ENCODE results near the gene PER1. TPM values are rescaled to one million over a fixed set of nuclear protein-coding genes. Genes with fewer than 3 reads are reported as not detected.
A peak's percentile ranks its signal among the peaks of the same experiment; 100 is the strongest.

Gene PER1
- total RNA-seq, 1 donor from 2014 or later = 64.6 TPM

- Mint-ChIP-seq H3K9me3 (ENCODE audit: unreplicated experiment) (peaks cover 9% of the 10 kb centered on the region), H3K4me3 (ENCODE audit: unreplicated experiment) (no peak within 1 kb of the TSS), H3K27me3 (ENCODE audit: unreplicated experiment) (peaks cover 11% of the 10 kb centered on the region), H3K4me1 (ENCODE audit: low read depth, unreplicated experiment) (peaks cover 6% of the 10 kb centered on the region), H3K36me3 (ENCODE audit: unreplicated experiment) (no peaks in the 10 kb centered on the region), H3K27ac (ENCODE audit: unreplicated experiment) (peak within 1 kb of the TSS; percentile 89)
- TF ChIP-seq, protein P1, sequence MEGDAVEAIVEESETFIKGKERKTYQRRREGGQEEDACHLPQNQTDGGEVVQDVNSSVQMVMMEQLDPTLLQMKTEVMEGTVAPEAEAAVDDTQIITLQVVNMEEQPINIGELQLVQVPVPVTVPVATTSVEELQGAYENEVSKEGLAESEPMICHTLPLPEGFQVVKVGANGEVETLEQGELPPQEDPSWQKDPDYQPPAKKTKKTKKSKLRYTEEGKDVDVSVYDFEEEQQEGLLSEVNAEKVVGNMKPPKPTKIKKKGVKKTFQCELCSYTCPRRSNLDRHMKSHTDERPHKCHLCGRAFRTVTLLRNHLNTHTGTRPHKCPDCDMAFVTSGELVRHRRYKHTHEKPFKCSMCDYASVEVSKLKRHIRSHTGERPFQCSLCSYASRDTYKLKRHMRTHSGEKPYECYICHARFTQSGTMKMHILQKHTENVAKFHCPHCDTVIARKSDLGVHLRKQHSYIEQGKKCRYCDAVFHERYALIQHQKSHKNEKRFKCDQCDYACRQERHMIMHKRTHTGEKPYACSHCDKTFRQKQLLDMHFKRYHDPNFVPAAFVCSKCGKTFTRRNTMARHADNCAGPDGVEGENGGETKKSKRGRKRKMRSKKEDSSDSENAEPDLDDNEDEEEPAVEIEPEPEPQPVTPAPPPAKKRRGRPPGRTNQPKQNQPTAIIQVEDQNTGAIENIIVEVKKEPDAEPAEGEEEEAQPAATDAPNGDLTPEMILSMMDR (IDR thresholded peaks at IDR 0.05; ENCODE audit: partially characterized antibody, unreplicated experiment) = no peak
- peak; percentile 92 for DNase-seq
These were observed 37.7 kb upstream of the PER1 start, which contains the start of gene BORCS6 for GRCh38 chr17:8189711-8190477. TSS of gene BORCS6 (minus strand) at chr17:8190180. CDS start at chr17:8190140, 40 bp downstream.

GRCh38 chr17:8189041-8189710 is 37.0 kb upstream of the PER1 start:
- Mint-ChIP-seq H3K36me3 (ENCODE audit: unreplicated experiment) (no peaks in the 10 kb centered on the region), H3K4me3 (ENCODE audit: unreplicated experiment) (no peak overlapping the region), H3K27me3 (ENCODE audit: unreplicated experiment) (peaks cover 11% of the 10 kb centered on the region), H3K9me3 (ENCODE audit: unreplicated experiment) (peaks cover 9% of the 10 kb centered on the region), H3K27ac (ENCODE audit: unreplicated experiment) (no peak overlapping the region), H3K4me1 (ENCODE audit: low read depth, unreplicated experiment) (peaks cover 6% of the 10 kb centered on the region)
- no peak for DNase-seq
- TF ChIP-seq, protein P1 (IDR thresholded peaks at IDR 0.05; ENCODE audit: partially characterized antibody, unreplicated experiment) = no peak

DNA sequence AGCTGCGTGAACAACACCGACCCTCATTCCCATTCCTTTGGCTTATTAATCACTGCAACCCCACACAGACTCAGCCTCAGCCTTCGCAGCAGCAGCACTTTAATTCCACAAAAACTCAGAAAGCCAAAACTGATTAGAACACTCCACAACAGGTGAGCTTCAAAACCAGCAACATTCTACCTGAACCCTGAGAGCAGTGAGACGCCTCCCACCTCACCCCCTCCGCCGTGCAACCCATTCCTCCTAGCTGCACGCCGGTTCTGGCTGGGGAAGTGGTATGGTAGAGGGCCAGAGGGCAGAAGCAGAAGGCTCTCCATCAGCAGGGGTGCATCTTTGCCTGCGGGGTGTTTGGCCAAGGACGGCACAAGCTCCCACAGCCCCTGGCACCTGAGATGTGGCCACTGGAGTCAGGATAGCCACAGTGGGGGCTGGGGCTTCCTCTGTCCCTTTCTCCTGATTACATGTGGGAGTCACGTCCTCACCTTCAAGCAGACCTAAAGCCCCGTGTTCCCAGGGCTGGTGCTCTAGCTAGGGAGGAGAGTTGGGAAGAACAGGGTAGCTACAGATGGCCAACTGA is 36.1 kb upstream of the PER1 start:
- Mint-ChIP-seq H3K36me3 (ENCODE audit: unreplicated experiment) (no peaks in the 10 kb centered on the region), H3K4me3 (ENCODE audit: unreplicated experiment) (no peak overlapping the region), H3K27me3 (ENCODE audit: unreplicated experiment) (peaks cover 11% of the 10 kb centered on the region), H3K9me3 (ENCODE audit: unreplicated experiment) (peaks cover 12% of the 10 kb centered on the region), H3K4me1 (ENCODE audit: low read depth, unreplicated experiment) (peaks cover 9% of the 10 kb centered on the region), H3K27ac (ENCODE audit: unreplicated experiment) (no peak overlapping the region)
- DNase-seq = no peak
- TF ChIP-seq, protein P1 (IDR thresholded peaks at IDR 0.05; ENCODE audit: partially characterized antibody, unreplicated experiment) = no peak

DNA sequence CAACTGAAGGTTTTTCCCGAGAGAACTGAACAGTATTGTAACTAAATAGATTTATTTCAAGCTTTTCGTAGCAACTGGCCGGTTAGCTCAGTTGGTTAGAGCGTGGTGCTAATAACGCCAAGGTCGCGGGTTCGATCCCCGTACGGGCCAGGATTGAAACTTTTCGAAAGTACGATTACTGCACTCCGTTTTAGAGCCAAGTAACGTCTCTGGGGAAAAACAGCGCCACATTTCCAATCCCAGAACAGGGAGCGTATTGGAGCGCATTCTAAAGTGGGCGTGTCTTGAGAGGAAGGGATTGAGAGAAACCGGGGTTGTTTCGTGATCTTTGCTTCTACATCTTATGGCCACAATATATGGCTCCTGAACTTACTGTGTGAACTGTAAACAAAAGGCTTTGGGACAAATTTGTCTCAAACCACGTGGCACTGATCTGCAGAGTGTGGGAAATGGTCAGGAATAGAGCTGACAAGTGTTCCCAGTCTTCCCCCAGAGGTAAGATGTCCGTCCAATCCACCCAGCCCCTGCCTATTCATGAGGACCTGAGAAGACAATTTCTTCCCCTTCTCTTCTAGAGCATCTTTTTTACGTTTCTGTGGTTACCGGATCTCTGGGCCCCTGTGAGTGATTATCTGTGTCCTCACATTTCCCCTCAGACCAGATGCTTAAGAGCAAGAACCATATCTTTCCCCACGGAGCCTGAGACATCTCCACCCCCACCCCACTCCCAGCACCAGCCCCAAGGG is 35.5 kb upstream of the PER1 start:
- Mint-ChIP-seq H3K36me3 (ENCODE audit: unreplicated experiment) (no peaks in the 10 kb centered on the region), H3K27ac (ENCODE audit: unreplicated experiment) (no peak overlapping the region), H3K4me1 (ENCODE audit: low read depth, unreplicated experiment) (peaks cover 9% of the 10 kb centered on the region), H3K4me3 (ENCODE audit: unreplicated experiment) (no peak overlapping the region), H3K27me3 (ENCODE audit: unreplicated experiment) (peaks cover 11% of the 10 kb centered on the region), H3K9me3 (ENCODE audit: unreplicated experiment) (peaks cover 13% of the 10 kb centered on the region)
- TF ChIP-seq, protein P1 (IDR thresholded peaks at IDR 0.05; ENCODE audit: partially characterized antibody, unreplicated experiment) = no peak
- DNase-seq = peak; percentile 90
